NCI-H524 (cell line): Measurements from ENCODE around the gene MUSTN1.

Source experiments
- DNase-seq, 2 experiments: peaks; one replicate each; lab custom pipeline; 2025; lab: John Stamatoyannopoulos, UW

The MUSTN1 gene

DNA sequence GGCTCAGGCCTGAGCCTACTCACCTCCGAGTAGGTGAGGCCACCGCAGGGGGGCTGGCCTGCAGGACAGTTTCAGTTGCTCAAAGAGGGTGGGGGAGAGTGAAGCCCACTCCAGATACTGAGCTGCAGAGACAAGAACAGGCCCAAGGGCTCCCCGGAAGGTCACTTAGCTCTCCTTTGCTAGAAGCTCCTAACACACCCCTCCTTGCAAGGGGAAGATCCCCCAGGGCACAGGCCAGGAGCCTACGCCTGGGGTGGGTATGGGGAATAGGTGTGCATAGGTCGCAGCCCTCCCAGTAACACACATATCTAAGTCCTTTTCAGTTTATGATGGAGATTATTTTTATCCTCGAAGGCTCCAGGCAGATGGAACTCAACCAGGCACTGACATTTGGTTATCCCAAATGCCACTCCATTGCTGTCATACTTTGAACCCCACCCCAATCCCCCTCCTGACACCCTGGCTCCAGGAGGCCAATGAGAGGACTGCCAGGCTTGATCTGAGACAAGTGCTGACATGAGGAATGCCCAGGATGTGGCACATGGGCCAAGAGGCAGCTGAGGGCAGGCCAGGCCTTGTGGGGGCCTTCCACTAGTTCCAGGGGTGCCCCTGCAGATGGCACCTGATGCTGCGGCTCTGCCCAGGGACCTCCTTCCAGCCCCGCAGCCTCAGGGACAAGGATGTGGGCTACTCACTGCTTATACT, 1.1 kb upstream of the MUSTN1 start:
- no peak for DNase-seq

DNA sequence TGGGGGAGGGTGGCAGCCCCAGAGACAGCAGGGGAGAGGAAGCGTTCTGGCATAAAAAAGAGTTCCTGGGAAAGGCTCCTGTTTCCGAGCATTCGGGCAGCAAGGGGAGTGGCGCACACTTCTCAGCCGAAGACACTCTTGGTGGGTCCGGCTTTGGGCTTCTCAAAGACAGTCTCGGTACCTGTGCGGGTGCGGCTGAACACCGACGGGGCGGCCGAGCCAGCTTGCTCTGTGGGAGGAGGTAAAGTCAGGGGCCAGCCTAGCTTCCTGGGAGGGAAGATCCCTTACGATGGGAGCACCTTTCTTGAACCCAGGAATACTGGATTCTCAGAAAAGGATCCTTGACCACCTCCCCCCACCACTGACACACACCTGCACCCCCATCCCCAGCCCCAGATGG, 1.6 kb downstream of the MUSTN1 start:
- DNase-seq, result no peak

DNA sequence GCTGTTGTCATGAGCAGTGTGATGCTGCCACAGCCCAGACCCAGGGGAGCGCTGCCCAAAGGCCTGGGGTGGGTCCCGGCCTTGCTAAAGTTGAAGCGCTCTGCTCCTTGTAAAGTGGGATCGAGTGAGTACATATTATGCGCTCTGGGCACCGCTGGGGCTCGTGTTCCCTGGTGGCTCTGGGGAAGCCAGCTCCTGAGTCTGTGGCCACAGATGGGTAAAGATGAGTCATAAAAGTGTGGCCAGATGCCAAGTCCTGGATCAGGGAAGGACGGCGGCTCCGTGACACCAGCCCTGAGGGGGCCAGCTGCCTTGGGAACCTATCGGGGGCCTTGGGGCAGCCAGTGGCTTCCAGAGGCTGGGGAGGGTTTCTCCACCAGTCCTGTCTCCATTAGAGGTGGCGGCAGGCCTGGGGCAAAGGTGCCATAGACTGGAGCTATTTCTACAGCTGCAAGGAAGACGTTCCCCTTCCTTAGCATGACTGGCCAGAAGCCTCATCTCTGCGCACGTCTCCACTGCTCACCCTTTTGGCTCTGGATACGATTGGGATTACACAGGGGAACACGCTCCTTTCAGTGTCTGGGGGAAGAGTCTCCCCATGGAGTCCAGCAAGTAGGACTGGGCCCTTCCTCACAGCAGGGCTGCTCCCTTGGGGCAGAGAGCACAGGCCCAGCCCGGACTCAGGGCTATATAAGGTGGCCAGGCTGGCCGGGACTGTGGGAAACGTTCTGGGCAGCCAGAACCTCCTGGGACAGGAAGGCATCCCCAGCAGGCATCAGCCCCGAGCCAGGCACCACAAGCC, 3.1 kb downstream of the MUSTN1 start:
- peak; percentile 86 to 94 for DNase-seq

DNA sequence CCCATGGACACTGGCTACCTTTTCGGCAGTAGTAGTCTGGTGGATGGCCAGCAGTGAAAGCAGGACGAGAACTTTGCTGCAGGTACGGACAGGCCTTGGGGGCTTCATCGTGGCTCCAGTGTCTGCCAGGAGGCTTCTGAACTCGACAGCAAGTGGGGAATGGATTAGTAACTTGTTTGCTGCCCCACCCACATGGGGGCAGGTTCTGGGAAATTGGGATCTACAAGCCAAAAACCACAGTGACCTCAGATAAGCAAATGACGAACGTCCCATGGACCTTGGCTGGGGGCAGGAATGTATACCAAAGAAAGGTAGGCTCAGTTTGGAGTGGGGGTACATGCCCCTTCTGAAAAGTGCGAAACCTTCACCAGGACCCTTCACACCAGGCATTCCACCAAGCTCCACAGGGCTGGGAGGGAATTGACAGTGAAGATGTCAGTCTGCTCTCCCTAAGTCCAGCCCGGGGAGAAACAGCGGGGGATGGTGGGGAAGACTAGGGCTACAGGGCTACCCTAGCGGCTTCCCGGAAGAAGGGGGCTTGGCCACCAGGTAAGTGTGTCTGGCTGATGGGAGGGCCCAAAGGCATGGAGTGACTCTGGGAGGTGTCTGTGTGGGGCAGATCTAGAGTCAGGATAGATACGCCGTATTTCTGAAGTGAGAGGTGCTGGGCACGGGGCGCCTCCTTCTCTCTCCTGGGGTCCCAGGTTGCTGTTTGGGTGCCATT, 4.1 kb downstream of the MUSTN1 start, which contains the start of gene ITIH4:
ITIH4 (minus strand) TSS at position 138 of the 724 bp plus-strand sequence; CDS start at position 108, 30 bp downstream.
- no peak for DNase-seq

DNA sequence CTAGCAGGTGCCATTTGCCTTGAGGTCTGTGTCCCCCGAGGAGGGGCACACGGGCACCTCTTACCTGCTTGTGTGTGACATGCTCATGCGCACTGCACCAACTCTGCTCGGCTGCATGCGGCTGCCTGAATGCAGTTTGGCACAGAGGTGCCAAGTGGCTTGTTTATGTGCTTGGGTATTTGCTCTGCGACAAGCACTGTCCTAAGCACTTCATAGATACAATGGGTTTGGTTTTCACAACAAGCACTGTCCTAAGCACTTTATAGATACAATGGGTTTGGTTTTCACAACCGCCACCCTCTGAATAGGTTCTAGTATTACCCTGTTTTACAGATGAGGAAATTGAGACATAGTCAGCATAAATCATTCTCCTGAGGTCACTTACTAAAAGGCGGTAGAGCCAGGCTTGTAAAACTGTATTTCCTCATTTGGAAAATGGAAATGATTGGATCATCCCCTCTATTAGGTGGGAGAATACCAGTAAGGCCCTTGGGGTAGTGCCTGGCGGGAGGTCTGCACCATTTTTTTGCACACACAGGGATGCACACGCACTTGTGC, 4.8 kb downstream of the MUSTN1 start:
- DNase-seq, result no peak

DNA sequence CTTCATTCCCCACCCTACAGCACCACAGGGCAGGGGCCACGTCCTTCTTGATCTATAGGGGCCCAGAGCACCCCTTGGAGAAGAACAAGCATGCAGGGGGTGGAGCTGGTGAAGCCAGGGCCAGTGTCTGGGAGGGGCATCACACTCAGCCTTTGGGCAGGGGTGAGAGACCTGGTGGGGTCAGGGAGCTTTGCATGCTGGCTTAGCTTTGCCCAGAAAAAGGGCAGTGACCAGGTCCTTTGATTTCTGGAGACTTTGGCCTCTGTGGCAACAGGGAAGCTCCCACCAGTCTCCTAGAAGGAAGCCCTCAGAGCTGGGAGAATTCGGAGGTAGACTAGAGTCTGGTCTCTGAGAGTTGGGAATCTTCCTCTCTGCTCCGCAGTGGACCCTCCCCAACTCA, 5.3 kb downstream of the MUSTN1 start:
- no peak for DNase-seq

DNA sequence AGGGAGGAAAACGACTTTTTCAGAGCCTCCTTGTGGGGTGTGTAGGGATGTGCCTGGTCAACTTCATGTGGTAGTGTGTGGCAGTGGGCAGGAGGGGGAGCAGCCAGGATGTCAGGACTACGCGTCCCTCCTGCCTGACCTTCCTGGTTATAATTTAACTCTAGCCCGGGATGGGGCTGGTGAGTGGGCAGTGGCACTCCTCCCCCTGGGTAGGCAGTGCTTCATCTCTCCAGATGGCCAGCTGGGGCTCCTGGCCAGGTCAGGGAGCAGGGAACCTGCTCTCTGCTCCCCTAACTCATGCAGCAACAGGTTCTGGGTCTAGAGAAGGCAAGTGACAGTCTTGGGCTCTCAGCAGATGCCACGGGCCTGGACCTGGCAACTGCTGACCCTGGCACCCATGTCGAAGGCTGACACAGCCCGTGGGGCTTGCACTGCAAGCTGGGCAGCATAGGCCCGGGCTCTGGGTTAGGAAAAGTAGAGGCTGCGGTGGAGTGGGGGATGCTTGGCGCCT, 6.9 kb downstream of the MUSTN1 start:
- no peak for DNase-seq

DNA sequence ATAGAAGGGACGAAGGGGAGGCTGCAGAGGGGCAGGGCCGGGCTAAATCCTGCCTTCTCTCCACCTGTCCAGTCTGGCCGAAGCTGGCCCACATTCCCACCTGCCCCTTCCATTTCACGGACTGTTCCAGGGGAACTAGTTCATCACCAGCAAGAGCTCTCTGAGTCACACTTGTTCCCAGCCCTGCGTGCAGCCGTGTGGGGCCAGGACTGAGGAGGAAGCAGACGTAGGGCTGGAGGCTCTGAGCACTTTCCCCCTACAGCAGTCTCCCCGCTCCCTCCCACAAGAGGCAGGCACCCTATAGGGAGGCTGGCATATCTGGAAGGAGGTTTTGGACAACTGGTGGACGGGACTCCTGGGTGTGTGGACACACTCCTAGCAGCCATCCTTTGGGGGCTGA, 7.4 kb downstream of the MUSTN1 start:
- no peak for DNase-seq

DNA sequence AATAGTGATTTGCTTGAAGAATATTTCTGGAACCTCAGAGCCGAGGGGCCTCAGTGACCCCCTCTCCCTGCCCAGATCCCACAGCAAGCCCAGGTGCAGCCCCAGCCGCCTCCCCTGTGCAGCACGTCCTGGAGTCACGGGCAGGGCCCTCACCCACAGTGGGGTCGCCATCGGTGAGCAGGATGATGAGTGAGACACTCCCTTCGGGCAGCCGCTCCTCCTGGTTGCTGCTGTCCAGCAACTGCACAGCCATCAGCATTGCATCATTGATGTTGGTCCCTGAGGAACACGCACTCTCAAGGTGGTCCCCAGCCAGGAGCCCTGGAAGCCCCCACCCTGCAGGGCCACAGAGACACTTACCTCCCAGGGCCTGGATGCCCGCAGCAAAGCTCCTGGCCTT, 10.8 kb downstream of the MUSTN1 start:
- DNase-seq, result no peak

DNA sequence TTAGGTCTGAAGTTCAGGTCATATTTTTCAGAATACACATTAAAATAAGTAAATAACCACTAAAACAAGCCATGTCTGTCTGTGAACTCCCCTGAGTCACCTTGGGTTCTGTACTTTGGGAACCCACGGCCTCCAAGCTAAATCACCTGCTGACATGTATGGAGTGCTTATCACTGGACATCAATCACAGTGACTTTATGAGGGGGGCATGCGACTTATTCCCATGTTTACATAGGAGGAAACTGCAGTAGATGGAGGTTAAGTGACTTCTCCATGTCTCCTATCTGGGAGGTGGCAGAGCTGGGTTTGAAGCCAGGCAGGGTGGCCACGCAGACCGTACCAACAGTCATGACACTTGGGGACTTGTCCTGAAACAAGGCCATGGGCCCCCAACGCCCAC, 12.5 kb downstream of the MUSTN1 start:
- no peak for DNase-seq

DNA sequence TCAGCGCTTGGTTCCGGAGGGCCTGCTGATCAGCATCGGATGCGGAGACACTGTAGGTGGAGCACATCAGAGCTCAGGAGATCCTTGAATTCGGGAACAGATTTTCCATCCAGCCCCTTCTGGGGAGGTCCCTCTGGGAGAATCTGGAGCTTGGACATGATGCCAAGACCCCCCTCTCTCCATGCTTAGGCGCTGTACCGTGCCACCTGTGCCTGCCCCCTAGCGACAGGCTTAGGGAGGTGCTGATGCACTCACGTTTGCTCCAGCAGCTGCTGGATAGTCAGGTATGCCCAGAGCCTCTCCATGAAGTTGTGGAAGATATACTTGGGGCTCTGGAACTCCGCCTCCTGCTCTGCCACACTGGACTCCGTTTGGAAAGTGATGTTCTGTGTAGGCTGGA, 14.1 kb downstream of the MUSTN1 start:
- peak; percentile 2 to 30 for DNase-seq

DNA sequence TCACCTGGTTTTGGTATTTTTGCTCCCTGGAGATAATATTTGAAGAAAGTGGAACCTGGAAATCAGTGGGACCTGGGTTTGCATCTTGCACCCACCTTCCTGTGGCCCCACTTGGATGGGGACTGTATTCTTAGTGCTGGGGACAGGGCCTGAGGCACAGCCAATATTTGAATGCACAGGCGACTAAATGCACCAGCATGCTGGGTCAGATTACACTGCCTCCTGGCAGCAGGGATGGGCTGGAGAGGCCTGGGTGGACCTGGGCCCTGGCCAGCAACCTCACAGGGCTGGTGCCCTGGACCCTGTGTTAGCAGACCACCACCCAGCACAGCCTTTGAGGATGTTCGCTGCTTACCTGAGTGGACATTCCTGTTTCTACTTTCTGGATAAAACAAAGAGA, 14.9 kb downstream of the MUSTN1 start:
- peak in 1 of 2 experiments; percentile 9 for DNase-seq

DNA sequence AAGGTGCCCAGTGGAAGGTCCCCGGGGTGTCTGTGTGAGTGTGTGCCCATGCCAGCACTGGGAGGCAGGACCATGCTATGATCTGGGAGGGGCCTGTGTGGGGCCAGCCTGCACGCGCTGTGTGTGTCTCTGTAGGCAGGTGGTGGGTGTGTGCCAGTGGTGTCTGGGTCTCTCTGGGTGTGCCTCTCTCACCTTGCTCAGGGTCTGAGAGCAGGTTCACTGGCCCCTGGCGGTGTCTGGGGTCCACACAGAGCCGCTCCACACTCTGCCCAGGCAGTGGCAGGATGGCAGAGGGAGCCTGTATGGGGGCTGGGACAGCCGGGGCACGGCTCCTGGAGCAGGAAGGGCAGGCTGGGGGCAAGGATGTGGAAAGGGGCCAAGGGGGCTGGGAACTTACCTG, 17.0 kb downstream of the MUSTN1 start:
- no peak for DNase-seq

DNA sequence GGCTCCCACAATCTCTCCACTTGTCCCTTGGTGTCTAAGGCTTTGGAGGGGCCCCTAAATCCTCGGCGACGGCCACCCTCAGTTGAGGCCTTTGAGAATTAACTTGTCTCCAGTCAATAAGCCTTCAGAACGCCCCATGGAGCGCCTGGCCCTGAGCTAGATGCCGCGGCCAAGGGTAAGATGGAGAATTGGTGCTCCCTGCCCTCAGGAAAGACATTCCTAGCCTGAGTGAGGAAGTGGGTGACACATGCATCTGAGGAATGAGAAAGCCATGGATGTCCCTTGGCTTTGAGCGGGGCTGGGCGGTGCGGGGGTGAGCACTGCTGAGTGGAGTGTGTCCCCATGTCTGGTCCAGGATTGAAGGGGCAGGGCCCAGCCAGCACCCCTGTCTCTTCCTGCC, 17.6 kb downstream of the MUSTN1 start:
- no peak for DNase-seq

DNA sequence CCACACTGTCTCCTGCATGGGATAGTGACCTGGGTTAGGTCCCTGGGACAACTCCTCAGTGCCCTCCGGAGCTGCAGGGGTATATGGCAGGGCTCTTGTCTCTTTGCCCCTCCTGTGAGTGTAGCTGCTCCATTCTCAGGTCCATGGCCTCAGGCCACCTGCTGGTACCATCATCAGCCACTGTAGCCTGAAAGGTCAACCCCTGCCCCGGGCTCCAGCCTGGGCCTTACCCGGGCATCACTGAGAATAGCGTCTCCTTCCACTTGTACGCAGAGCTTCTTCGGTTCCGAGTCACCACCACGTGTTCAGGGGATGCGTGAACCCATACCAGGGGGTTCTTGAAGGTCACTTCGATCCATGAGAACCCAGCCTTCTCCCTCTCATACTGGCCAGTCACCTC, 18.2 kb downstream of the MUSTN1 start:
- DNase-seq, result no peak

DNA sequence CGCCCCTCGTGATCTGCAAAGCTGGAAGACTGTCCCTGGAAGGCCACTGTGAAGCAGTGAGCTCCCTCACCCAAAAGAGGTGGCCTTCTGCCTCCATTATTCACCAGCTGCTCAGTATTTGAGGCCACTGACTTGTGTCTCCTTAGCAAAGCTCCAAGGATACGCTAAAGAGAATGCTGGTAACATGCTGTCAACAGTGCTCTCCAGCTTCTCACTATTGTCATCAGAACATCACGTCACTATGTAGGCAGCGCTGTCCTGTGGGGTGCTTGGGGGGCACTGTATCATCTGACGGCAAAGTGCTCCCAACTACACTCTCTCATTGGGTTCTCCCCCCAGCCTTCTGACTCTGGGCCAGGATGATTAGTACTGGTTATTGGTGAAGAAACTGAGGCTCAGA, 18.6 kb downstream of the MUSTN1 start:
- no peak for DNase-seq

DNA sequence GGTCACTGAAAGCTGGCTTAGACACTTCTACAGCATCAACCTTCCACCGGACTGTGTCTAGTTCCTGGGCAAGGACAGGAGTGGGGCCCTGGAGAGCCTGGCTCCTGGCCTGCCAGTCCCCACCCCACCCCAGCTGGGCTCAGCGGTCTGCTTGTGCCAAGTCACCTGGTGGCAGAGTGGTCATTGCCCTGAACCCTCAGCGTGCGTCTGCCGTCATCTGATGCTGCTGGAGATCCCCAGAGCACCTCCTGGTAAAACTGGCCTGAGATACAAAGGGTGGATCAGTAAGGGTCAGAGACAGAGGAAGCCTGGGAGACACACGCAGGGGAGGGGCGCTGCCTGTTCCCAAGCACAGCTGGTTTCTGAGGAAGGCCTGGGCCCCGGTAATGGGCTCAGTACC, 21.0 kb downstream of the MUSTN1 start:
- no peak for DNase-seq

DNA sequence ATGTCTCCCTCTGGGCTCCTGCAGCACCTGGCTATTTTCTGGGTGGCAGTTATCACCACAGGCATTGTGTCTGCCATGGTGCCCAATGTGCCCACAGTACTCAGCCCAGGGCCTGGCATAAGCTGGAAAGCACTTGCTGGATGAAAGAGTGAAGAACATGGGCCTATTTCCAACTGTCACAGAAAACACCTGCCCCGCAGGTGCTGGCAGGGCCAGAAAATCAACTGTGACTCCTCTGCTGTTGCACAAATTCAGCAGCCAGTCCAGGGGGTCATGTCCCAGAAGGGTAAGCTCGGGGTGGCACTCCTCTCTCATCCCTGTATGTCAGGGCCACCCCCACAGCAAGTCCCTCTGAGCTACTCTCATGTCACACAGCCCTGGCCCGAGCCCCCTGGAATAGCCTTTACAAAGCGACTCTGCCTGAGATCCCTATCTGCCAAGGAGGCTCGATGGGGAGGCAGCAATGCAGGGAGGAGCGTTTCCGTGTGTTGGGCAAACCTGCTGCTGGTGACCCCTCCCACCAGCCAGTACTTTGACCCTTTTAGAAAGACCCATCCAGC, 23.3 kb downstream of the MUSTN1 start:
- DNase-seq, result no peak

DNA sequence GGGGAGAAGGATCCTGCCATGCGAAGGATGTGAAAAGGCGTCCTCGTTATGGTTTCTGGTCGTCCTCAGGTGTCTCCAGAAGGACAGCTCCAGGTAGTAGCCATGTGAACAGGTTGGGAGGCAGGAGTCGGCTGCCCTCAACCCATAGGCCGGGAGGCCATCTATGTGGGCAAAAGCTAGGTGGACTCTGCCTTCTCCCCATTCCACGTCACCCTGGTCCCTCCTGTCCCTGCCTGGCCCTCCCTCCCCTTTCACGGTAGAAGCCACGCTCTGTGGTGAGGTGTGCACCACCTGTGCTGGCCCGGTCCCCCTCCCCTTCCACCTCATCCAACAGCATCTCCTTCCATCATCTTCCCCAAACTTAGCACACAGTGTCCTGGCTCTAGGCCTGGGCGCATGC, 23.9 kb downstream of the MUSTN1 start:
- no peak for DNase-seq

DNA sequence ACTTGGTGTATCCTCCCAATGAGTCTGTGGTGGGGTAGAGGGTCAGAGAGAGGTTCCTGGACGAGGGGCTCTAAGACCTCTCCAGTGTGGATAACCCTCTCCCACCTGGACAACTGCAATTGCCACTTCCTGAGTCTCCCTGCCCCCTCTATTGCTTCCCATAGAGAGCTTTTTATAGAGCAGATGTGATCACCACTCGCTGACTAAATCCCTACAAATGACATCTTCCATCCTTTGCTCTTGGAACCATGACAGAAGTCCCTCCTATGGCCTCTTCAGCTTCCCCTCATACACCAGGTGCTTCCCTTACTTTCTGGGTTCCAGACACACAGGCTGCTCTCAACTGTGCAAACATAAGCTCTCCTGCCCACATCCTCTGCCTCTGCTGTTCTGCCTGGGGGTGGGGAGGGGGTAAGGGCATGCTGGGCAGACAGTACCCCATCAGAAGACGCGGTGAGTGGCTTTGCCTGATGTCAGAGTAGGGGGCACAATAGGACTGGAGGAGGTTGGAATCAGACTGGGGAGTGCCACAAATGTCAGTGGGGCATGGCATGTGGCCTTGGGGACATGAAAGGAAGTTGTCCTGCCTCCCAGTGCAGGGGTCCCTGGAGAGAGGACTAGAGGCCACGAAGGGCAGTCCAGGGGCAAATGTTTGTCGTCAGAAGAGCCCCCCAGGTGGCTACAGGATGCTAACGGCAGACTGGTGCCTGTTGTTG, 25.0 kb downstream of the MUSTN1 start:
- DNase-seq, result peak; percentile 61 to 82

DNA sequence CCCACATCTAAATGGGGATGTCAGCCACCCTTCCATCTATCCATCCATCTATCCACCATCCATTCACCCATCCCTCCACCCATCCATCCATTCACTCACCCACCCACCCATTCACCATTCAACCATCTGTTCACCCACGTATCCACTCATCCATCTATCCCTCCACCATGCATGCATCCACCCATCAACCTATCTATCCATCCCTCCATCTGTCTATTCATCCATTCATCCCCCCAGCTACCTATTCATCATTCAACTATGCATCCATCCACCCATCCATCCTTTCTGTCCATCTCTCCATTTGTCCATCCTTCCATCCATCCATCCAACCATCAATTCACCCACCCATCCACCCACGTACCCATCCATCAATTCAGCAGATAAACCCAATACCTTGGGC, 25.7 kb downstream of the MUSTN1 start:
- no peak for DNase-seq
